ENCODE results near the gene SH3GL1.

- TF ChIP-seq CTCF (IDR thresholded peaks at IDR 0.05): no peak
- TF ChIP-seq POLR2A (IDR thresholded peaks at IDR 0.05): no peak
Observed at GRCh38 chr19:4385291-4386040, 14.9 kb downstream of the SH3GL1 start.
